OCI-LY1 (cell line): ENCODE results near the gene TBC1D8.

Experiments used
- H2AFZ ChIP-seq: fragments of 200-600 bp; sonication (generic), shearing (Covaris generic); 2 replicates; pipeline ENCODE4 v1.6.0; 2014; ENCODE audit warnings: antibody characterized with exemption, mild to moderate bottlenecking, low read length
- H3F3A ChIP-seq: fragments of 200-600 bp; sonication (generic), shearing (Covaris generic); 2 replicates; pipeline ENCODE4 v1.6.0; 2014; ENCODE audit warnings: mild to moderate bottlenecking, antibody characterized with exemption, low read length, moderate library complexity; ENCODE audit not compliant: insufficient read depth
- H3K27ac ChIP-seq: fragments of 200-600 bp; sonication (generic); 2 replicates; pipeline ENCODE4 v1.5.1; 2014; ENCODE audit warnings: low read length, mixed run types, mild to moderate bottlenecking, low read depth; ENCODE audit not compliant: poor library complexity, severe bottlenecking
- H3K27me3 ChIP-seq: fragments of 200-600 bp; sonication (generic); 2 replicates; pipeline ENCODE4 v1.6.0; 2014; ENCODE audit warnings: antibody characterized with exemption, mild to moderate bottlenecking, low read length, moderate library complexity; ENCODE audit not compliant: insufficient read depth
- H3K36me3 ChIP-seq: fragments of 200-600 bp; sonication (generic); 2 replicates; pipeline ENCODE4 v1.6.1; 2014; ENCODE audit warnings: mild to moderate bottlenecking, antibody characterized with exemption, low read length, moderate library complexity, mixed read lengths; ENCODE audit not compliant: insufficient read depth
- H3K4me1 ChIP-seq: fragments of 200-600 bp; sonication (generic); 2 replicates; pipeline ENCODE4 v1.5.1; 2014; ENCODE audit warnings: mild to moderate bottlenecking, low read length, moderate library complexity; ENCODE audit not compliant: insufficient read depth, severe bottlenecking
- H3K4me2 ChIP-seq: fragments of 200-600 bp; sonication (generic), shearing (Covaris generic); 2 replicates; pipeline ENCODE4 v1.6.1; 2014; ENCODE audit warnings: low read length
- H3K4me3 ChIP-seq: fragments of 200-600 bp; sonication (generic); 2 replicates; pipeline ENCODE4 v1.5.1; 2014; ENCODE audit warnings: low read length, low read depth, mild to moderate bottlenecking, mixed read lengths; ENCODE audit not compliant: poor library complexity, severe bottlenecking
- H3K79me2 ChIP-seq: fragments of 200-600 bp; shearing (Covaris generic); 2 replicates; pipeline ENCODE4 v1.6.1; 2016; ENCODE audit warnings: mixed run types, low read length, mixed read lengths; ENCODE audit not compliant: insufficient read depth
- H3K9ac ChIP-seq: fragments of 200-600 bp; sonication (generic), shearing (Covaris generic); 2 replicates; pipeline ENCODE4 v1.6.1; 2014; ENCODE audit warnings: mild to moderate bottlenecking, low read length, mixed read lengths
- H3K9me2 ChIP-seq: fragments of 200-600 bp; sonication (generic), shearing (Covaris generic); 2 replicates; pipeline ENCODE4 v1.6.1; 2014; ENCODE audit warnings: low read depth, mild to moderate bottlenecking, low read length, mixed read lengths
- H3K9me3 ChIP-seq: fragments of 200-600 bp; shearing (Covaris generic); 2 replicates; pipeline ENCODE4 v1.6.1; 2014; ENCODE audit warnings: low read length, mixed read lengths
- H4K20me1 ChIP-seq: fragments of 200-600 bp; sonication (generic), shearing (Covaris generic); 2 replicates; pipeline ENCODE4 v1.6.0; 2016; ENCODE audit warnings: mild to moderate bottlenecking, low read length; ENCODE audit not compliant: insufficient read depth
- EZH2 ChIP-seq: fragments of 200-600 bp; sonication (generic), shearing (Covaris generic); IDR thresholded peaks from 2 replicates; pipeline ENCODE4 v1.8.0; 2017; ENCODE audit warnings: borderline replicate concordance, mixed run types, mild to moderate bottlenecking, antibody characterized with exemption, low read length, moderate library complexity, mixed read lengths
- TF ChIP-seq, protein P1 (sequence below): fragments of 200-600 bp; sonication (generic), shearing (Covaris generic); IDR thresholded peaks from 2 replicates; pipeline ENCODE4 v1.5.1; 2017; ENCODE audit warnings: mild to moderate bottlenecking, antibody characterized with exemption, low read length, moderate library complexity, mixed read lengths

The TBC1D8 gene

GRCh38 chr2:100960688-100961087, 190.5 kb downstream of the TBC1D8 start:
- H3K27ac ChIP-seq: no peak overlapping the region
- H3K9me3 ChIP-seq: no peaks in the 10 kb centered on the region
- no peaks in the 10 kb centered on the region for H3K36me3 ChIP-seq
- TF ChIP-seq EZH2: no peak
- TF ChIP-seq, protein P1, sequence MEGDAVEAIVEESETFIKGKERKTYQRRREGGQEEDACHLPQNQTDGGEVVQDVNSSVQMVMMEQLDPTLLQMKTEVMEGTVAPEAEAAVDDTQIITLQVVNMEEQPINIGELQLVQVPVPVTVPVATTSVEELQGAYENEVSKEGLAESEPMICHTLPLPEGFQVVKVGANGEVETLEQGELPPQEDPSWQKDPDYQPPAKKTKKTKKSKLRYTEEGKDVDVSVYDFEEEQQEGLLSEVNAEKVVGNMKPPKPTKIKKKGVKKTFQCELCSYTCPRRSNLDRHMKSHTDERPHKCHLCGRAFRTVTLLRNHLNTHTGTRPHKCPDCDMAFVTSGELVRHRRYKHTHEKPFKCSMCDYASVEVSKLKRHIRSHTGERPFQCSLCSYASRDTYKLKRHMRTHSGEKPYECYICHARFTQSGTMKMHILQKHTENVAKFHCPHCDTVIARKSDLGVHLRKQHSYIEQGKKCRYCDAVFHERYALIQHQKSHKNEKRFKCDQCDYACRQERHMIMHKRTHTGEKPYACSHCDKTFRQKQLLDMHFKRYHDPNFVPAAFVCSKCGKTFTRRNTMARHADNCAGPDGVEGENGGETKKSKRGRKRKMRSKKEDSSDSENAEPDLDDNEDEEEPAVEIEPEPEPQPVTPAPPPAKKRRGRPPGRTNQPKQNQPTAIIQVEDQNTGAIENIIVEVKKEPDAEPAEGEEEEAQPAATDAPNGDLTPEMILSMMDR: no peak
- H2AFZ ChIP-seq: no peak overlapping the region
- no peak overlapping the region for H3K4me3 ChIP-seq
- H3K4me1 ChIP-seq: no peaks in the 10 kb centered on the region
- no peaks in the 10 kb centered on the region for H3K9me2 ChIP-seq
- H3K9ac ChIP-seq: no peak overlapping the region
- H3K4me2 ChIP-seq: no peak overlapping the region
- no peaks in the 10 kb centered on the region for H3K79me2 ChIP-seq
- no peaks in the 10 kb centered on the region for H3F3A ChIP-seq
- no peaks in the 10 kb centered on the region for H4K20me1 ChIP-seq
- H3K27me3 ChIP-seq: no peaks in the 10 kb centered on the region

DNA sequence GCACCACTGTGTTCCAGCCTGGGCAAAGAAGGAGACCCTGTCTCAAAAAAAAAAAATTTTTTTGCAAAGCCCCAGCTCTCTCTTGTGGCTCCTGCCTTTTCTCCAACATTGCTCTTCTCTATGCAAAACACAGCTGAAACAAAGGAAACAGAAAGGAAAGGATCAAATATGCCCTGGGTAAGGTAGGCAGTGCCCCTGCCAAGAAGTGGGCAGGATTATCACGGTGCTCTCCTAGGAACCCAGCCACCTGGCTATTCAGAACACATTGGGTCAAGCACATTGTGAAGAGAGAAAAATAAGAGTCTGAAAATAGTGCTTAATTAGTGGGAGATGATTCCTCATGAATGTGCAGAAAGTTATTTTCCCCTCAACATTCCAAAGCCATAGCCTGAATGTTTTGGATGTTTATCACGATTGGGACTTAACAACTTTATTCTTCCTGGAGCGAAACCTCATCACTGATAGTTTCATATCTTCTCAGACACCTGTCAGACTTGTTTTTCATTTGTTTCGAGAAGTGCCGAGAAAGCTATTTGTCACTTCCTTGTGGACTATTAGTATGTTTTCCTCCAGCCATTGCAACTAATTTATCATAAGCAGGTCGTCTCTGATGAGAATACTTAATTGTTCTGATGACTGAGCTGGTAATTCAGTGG, 191.8 kb downstream of the TBC1D8 start:
- H3K4me2 ChIP-seq: no peak overlapping the region
- TF ChIP-seq, protein P1: no peak
- no peak for TF ChIP-seq EZH2
- H3K9me2 ChIP-seq: no peaks in the 10 kb centered on the region
- H3K79me2 ChIP-seq: no peaks in the 10 kb centered on the region
- H3K27me3 ChIP-seq: no peaks in the 10 kb centered on the region
- no peaks in the 10 kb centered on the region for H3F3A ChIP-seq
- no peaks in the 10 kb centered on the region for H4K20me1 ChIP-seq
- no peaks in the 10 kb centered on the region for H3K9me3 ChIP-seq
- H3K4me1 ChIP-seq: no peaks in the 10 kb centered on the region
- H3K36me3 ChIP-seq: no peaks in the 10 kb centered on the region
- H2AFZ ChIP-seq: no peak overlapping the region
- H3K27ac ChIP-seq: no peak overlapping the region
- H3K9ac ChIP-seq: no peak overlapping the region
- no peak overlapping the region for H3K4me3 ChIP-seq

DNA sequence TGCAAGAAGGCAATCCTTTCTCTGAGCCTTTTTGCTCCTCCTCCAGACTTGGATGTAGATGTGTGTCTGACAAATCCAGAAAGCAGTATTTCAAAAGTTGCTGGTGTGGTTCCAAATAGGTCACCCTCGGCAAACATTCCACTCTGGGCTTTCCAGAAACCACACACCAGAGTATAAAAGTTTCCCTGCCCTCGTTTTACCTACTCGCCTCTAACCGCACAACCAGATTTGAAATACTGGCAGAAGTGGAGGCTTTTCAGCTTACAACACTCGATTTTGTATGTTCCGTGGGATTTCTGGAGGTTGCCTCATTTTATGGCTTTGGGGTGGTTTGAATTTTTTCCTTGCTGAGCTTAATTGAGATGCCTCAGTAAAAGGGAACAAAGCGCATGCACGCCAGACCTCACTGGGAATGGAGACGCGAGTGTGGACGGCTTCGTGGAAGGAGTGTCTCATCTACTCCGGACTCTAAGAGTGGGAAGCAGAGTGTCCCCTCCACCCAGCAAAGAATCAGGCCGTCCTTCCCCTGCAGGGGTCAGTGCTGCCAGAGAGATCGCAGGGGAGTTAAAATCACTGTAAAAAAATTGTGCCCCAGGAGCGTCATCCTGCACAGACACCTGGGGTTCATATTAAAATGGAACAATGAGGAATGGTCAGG, 193.1 kb downstream of the TBC1D8 start:
- Histone ChIP-seq H2AFZ (no peak overlapping the region), H3K27ac (no peak overlapping the region), H3F3A (no peaks in the 10 kb centered on the region), H3K9me2 (no peaks in the 10 kb centered on the region), H4K20me1 (no peaks in the 10 kb centered on the region), H3K4me1 (no peaks in the 10 kb centered on the region), H3K36me3 (no peaks in the 10 kb centered on the region), H3K9ac (no peak overlapping the region), H3K4me2 (no peak overlapping the region), H3K79me2 (no peaks in the 10 kb centered on the region), H3K9me3 (no peaks in the 10 kb centered on the region), H3K4me3 (no peak overlapping the region), H3K27me3 (peaks cover 8% of the 10 kb centered on the region; the same call in 1 of the 2 replicates)
- no peak for TF ChIP-seq EZH2
- TF ChIP-seq, protein P1: no peak
